ENCODE measurements around the gene CHTF8.

- TF ChIP-seq CTCF (IDR thresholded peaks at IDR 0.05) (no peak), POLR2A (IDR thresholded peaks at IDR 0.05) (no peak)
These were observed 24.8 kb upstream of the CHTF8 start for GRCh38 chr16:69157196-69157595.

Measured in Peyer's patch (tissue), 4 donors.